GM21717 (cell line): ENCODE data around the gene NTSR1.
"Not testable (repeated sequence)": the region's sequence is repeated elsewhere in the genome, so short reads cannot be mapped to it uniquely, and the experiment has no call there.

Experiments
- ATAC-seq: cut with Tn5 transposase; IDR thresholded peaks from one replicate; pipeline ENCODE4 v1.9.1; 2021; ENCODE audit warnings: mild to moderate bottlenecking, moderate library complexity; ENCODE audit not compliant: unreplicated experiment

Gene NTSR1

GRCh38 chr20:62671765-62672164 lies 36.9 kb upstream of the NTSR1 start:
- no peak for ATAC-seq

- no peak for ATAC-seq
These were observed 34.3 kb upstream of the NTSR1 start for GRCh38 chr20:62674370-62674769.

- ATAC-seq, result no peak
These were observed 33.3 kb upstream of the NTSR1 start for GRCh38 chr20:62675156-62675876.

GRCh38 chr20:62675877-62676260 lies 32.8 kb upstream of the NTSR1 start:
- ATAC-seq, result no peak

- no peak for ATAC-seq
These were observed 31.7 kb upstream of the NTSR1 start for GRCh38 chr20:62676976-62677375.

- ATAC-seq, result no peak
These were observed 31.0 kb upstream of the NTSR1 start for GRCh38 chr20:62677678-62678077.

- ATAC-seq, result no peak
These were observed 30.1 kb upstream of the NTSR1 start for GRCh38 chr20:62678553-62678952.

GRCh38 chr20:62679978-62680589 lies 28.6 kb upstream of the NTSR1 start:
- ATAC-seq, result no peak

GRCh38 chr20:62682912-62683517 lies 25.6 kb upstream of the NTSR1 start:
- ATAC-seq, result no peak

- ATAC-seq, result not testable (repeated sequence)
These were observed 24.8 kb upstream of the NTSR1 start for GRCh38 chr20:62683660-62684322.

GRCh38 chr20:62684981-62685380 lies 23.7 kb upstream of the NTSR1 start:
- ATAC-seq, result no peak

- no peak for ATAC-seq
These were observed 22.7 kb upstream of the NTSR1 start for GRCh38 chr20:62685781-62686555.

GRCh38 chr20:62686869-62687830 lies 21.5 kb upstream of the NTSR1 start:
- no peak for ATAC-seq

- no peak for ATAC-seq
These were observed 20.6 kb upstream of the NTSR1 start for GRCh38 chr20:62688083-62688482.

- ATAC-seq, result no peak
These were observed 19.7 kb upstream of the NTSR1 start for GRCh38 chr20:62688855-62689460.

GRCh38 chr20:62689861-62690260 lies 18.8 kb upstream of the NTSR1 start:
- no peak for ATAC-seq

GRCh38 chr20:62690261-62690820 lies 18.3 kb upstream of the NTSR1 start:
- ATAC-seq, result no peak

GRCh38 chr20:62691487-62691886 lies 17.1 kb upstream of the NTSR1 start:
- ATAC-seq, result no peak

GRCh38 chr20:62692176-62692575 lies 16.5 kb upstream of the NTSR1 start:
- no peak for ATAC-seq
